Fibroblast of lung (primary cell): Measurements from ENCODE around the gene ANKRD40. TPM values are rescaled to one million over a fixed set of nuclear protein-coding genes. Genes with fewer than 3 reads are reported as not detected.

Source experiments
- DNase-seq, 2 donors: peaks; one replicate each; pipeline versions ENCODE4 v3.0.0 to v3.0.0-alpha.2; 2010; ENCODE audit warnings: low read depth in 2 of 2
- H2AFZ ChIP-seq: 2 replicates; pipeline ENCODE4 v1.5.1; 2012; ENCODE audit warnings: low read length, control low read depth, inconsistent platforms
- H3K27ac ChIP-seq: 2 replicates; pipeline ENCODE4 v1.5.1; 2011; ENCODE audit warnings: low read length, control low read depth; ENCODE audit not compliant: insufficient read depth
- H3K27me3 ChIP-seq: 2 replicates; pipeline ENCODE4 v1.5.1; 2011; ENCODE audit warnings: mild to moderate bottlenecking, low read length; ENCODE audit not compliant: control insufficient read depth, insufficient read depth
- H3K36me3 ChIP-seq: 2 replicates; pipeline ENCODE4 v1.5.1; 2011; ENCODE audit warnings: low read length; ENCODE audit not compliant: control insufficient read depth, insufficient read depth
- H3K4me1 ChIP-seq: 2 replicates; pipeline ENCODE4 v1.5.1; 2011; ENCODE audit warnings: low read length; ENCODE audit not compliant: control insufficient read depth, insufficient read depth; ENCODE audit errors: extremely low read depth
- H3K4me2 ChIP-seq: 2 replicates; pipeline ENCODE4 v1.5.1; 2011; ENCODE audit warnings: low read length, control low read depth; ENCODE audit not compliant: insufficient read depth; ENCODE audit errors: extremely low read depth
- H3K4me3 ChIP-seq, 4 experiments: fragments of 200-600 bp in 1 of 4; sonication (generic) in 1 of 4; replicated peaks in 1 of 4; 2 replicates each; pipeline ENCODE4 v1.5.1; 2011 to 2016; ENCODE audit warnings: low read length in 4 of 4, low read depth in 3 of 4, mild to moderate bottlenecking in 3 of 4, control low read depth in 2 of 4, inconsistent platforms in 1 of 4, mixed read lengths in 1 of 4; ENCODE audit not compliant: insufficient read depth in 1 of 4; ENCODE audit errors: control extremely low read depth in 1 of 4
- H3K79me2 ChIP-seq: 2 replicates; pipeline ENCODE4 v1.5.1; 2012; ENCODE audit warnings: mild to moderate bottlenecking, low read length, inconsistent platforms; ENCODE audit not compliant: control insufficient read depth, insufficient read depth
- H3K9ac ChIP-seq: 2 replicates; pipeline ENCODE4 v1.5.1; 2011; ENCODE audit warnings: mild to moderate bottlenecking, low read length, control low read depth; ENCODE audit not compliant: insufficient read depth
- H3K9me3 ChIP-seq: 2 replicates; pipeline ENCODE4 v1.5.1; 2012; ENCODE audit warnings: low read depth, low read length; ENCODE audit not compliant: control insufficient read depth, insufficient read depth
- H4K20me1 ChIP-seq: 2 replicates; pipeline ENCODE4 v1.5.1; 2011; ENCODE audit warnings: low read length; ENCODE audit not compliant: control insufficient read depth, insufficient read depth; ENCODE audit errors: extremely low read depth
- CTCF ChIP-seq, 2 donors: IDR thresholded peaks in 1 of 2; conservative IDR thresholded peaks in 1 of 2; 1 replicate in 1 of 2; 2 replicates in 1 of 2; pipeline ENCODE4 v1.5.1; 2011 to 2012; ENCODE audit warnings: low read length in 2 of 2, control low read depth in 1 of 2, inconsistent platforms in 1 of 2, low read depth in 1 of 2, mild to moderate bottlenecking in 1 of 2
- EZH2 ChIP-seq: IDR thresholded peaks from 2 replicates; pipeline ENCODE4 v1.5.1; 2012; ENCODE audit warnings: low read length, control low read depth, mild to moderate bottlenecking; ENCODE audit errors: missing control alignments
- polyA plus RNA-seq, 2 donors: library from polyadenylated mRNA; depleted of rRNA in 1 of 2; stranded (reverse) in 1 of 2; unstranded in 1 of 2; fragments of >200 nt; gene quantifications; 2 replicates each; pipeline ENCODE4 v1.2.1, GENCODE V29; 2011 to 2012; ENCODE audit warnings: missing spikeins in 1 of 2
- total RNA-seq: library from RNA; depleted of rRNA; stranded (reverse); fragments of >200 nt; gene quantifications from 2 replicates; pipeline ENCODE4 v1.2.1, GENCODE V29; 2014

ANKRD40 gene
- total and polyA plus RNA-seq, 2 donors (not counting 1 experiment from before 2014, with no cell fraction given), result 34.5 to 59.9 TPM

DNA sequence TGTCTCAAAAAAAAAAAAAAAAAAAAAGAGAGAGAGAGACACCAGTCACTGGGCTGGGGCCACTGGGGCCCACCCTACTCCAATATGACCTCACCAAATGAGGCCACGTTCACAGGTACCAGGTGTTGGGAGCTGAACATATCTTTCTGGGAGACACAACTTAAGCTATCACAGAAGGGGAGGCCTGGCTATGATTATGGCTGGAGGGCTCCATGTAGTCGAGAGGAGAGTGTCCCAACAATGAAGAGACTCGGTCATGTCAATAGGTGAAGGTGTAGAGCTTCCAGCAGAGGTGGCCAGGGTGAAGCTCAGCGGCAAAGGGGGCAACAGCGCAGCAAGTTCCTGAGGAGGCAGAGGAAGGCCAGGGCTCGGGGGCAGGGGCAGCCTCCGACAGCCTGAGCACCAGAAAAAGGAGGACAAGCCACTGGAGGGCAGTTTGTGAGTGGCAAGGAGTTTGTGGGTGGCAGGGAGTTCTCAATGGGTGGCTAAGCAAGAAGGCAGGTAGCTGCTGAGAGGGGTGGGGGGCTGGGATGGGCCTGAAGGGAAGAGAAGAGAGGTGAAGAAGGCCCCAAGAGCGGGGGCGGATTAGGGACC lies 45.0 kb downstream of the ANKRD40 start:
- Histone ChIP-seq H3K27me3 (no peaks in the 10 kb centered on the region), H3K27ac (peak overlapping the region; percentile 20), H3K4me2 (no peak overlapping the region), H3K36me3 (no peaks in the 10 kb centered on the region), H4K20me1 (no peaks in the 10 kb centered on the region), H3K9ac (no peak overlapping the region), H3K4me1 (peaks cover 35% of the 10 kb centered on the region), H3K9me3 (no peaks in the 10 kb centered on the region), H2AFZ (no peak overlapping the region), H3K4me3 (no peak overlapping the region), H3K79me2 (no peaks in the 10 kb centered on the region)
- no peak for DNase-seq
- TF ChIP-seq EZH2 (no peak), CTCF (conservative IDR thresholded peaks at IDR 0.05 in 1 of 2, IDR thresholded peaks at IDR 0.05 in 1 of 2; ENCODE audit: low read depth in 1 of 2, low read length in 2 of 2) (no peak)

DNA sequence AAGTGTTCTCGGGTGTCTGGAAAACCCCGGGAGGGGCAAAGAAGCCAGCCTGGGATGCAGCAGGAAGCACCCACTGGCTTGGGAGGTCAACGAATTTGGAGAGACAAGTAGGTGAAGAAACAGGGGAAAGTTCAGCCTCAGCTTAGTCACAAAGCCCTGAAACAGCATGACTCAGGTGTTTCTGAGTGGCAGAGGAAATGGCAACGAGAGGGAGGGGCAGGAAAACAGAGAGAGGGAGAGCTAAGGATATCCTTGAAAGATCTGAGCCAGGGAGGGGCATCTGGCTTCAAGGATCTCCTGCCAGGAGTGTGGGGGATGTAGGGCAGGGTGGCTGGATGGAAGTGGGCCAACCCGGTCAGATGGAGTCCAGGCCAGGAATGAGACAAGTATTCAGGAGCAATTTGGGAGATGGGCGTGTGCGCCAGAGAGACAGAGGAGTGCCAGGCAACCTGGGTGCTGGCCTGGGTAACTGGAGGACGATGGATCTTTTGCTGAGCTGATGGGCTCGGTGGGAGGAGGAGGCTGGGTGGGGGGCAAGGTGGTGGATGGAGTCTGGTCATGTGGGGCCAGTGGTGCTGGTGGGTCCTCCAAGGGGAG lies 45.8 kb downstream of the ANKRD40 start:
- no peak for TF ChIP-seq EZH2
- TF ChIP-seq CTCF (conservative IDR thresholded peaks at IDR 0.05 in 1 of 2, IDR thresholded peaks at IDR 0.05 in 1 of 2; ENCODE audit: low read depth in 1 of 2, low read length in 2 of 2), result no peak
- peak; percentile 88 to 89 for DNase-seq
- H3K9ac ChIP-seq, result peak overlapping the region; percentile 7
- peak overlapping the region; percentile 54 for H2AFZ ChIP-seq
- H3K9me3 ChIP-seq, result no peaks in the 10 kb centered on the region
- no peaks in the 10 kb centered on the region for H4K20me1 ChIP-seq
- peak overlapping the region; percentile 39 for H3K27ac ChIP-seq
- no peaks in the 10 kb centered on the region for H3K36me3 ChIP-seq
- H3K79me2 ChIP-seq, result no peaks in the 10 kb centered on the region
- peaks cover 33% of the 10 kb centered on the region for H3K4me1 ChIP-seq
- H3K4me2 ChIP-seq, result peak overlapping the region; percentile 54
- H3K27me3 ChIP-seq, result no peaks in the 10 kb centered on the region
- no peak overlapping the region for H3K4me3 ChIP-seq

DNA sequence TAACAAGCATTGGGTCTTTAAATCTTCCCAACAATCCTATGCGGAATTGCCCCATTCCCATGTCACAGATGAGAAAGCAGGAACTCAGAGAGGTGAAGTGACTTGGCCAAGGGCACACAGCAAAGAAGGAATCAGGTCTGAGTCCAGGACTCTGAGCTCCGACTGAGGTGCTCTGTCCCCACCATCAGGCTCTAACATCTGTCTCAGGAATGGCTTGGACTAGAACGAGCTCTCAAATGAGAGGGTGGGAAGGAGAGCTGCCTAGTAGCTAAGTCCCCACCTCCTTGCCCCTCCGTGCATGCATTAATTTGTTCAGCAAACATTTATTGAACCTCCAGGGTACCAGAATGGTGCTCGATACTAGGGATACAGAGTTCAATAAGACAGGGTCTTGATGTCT lies 46.4 kb downstream of the ANKRD40 start:
- H3K36me3 ChIP-seq, result no peaks in the 10 kb centered on the region
- H3K4me2 ChIP-seq, result peak overlapping the region; percentile 27
- H3K9ac ChIP-seq, result peak overlapping the region; percentile 7
- no peaks in the 10 kb centered on the region for H3K9me3 ChIP-seq
- DNase-seq, result no peak
- no peak overlapping the region for H2AFZ ChIP-seq
- no peaks in the 10 kb centered on the region for H3K27me3 ChIP-seq
- peak overlapping the region; percentile 39 for H3K27ac ChIP-seq
- no peaks in the 10 kb centered on the region for H4K20me1 ChIP-seq
- peaks cover 33% of the 10 kb centered on the region for H3K4me1 ChIP-seq
- H3K79me2 ChIP-seq, result no peaks in the 10 kb centered on the region
- no peak overlapping the region for H3K4me3 ChIP-seq
- TF ChIP-seq EZH2 (no peak), CTCF (conservative IDR thresholded peaks at IDR 0.05 in 1 of 2, IDR thresholded peaks at IDR 0.05 in 1 of 2; ENCODE audit: low read depth in 1 of 2, low read length in 2 of 2) (no peak)
